Stimulated activated naive CD8-positive, alpha-beta T cell treated with anti-CD3 and anti-CD28 coated beads, Interleukin-15, amount 100 ng/mL, for 72 hours (primary cell): ENCODE measurements around the gene ATOX1.
A peak's percentile ranks its signal among the peaks of the same experiment; 100 is the strongest.
"Not testable (repeated sequence)": the region's sequence is repeated elsewhere in the genome, so short reads cannot be mapped to it uniquely, and the experiment has no call there.

Source experiments
- ATAC-seq: fragments of 150-1000 bp; cut with Tn5 transposase; 2 replicates; pipeline ENCODE4 v1.10.0; 2021; ENCODE audit warnings: mild to moderate bottlenecking, moderate library complexity
- DNase-seq, 2 donors: peaks; one replicate each; pipeline ENCODE4 v3.0.0; 2021 to 2022
- H3K27ac Mint-ChIP-seq, 2 donors: one replicate each; pipeline ENCODE4 v1.8.0; 2022; ENCODE audit warnings: mild to moderate bottlenecking in 2 of 2, mixed read lengths in 2 of 2, moderate library complexity in 2 of 2
- H3K27me3 Mint-ChIP-seq: one replicate; pipeline ENCODE4 v1.8.0; 2022; ENCODE audit warnings: mixed read lengths
- H3K4me1 Mint-ChIP-seq: one replicate; pipeline ENCODE4 v1.8.0; 2022; ENCODE audit warnings: mild to moderate bottlenecking, mixed read lengths
- H3K4me3 Mint-ChIP-seq, 2 donors: one replicate each; pipeline ENCODE4 v1.8.0; 2022; ENCODE audit warnings: mild to moderate bottlenecking in 2 of 2, mixed read lengths in 2 of 2, moderate library complexity in 1 of 2
- H3K9me3 Mint-ChIP-seq, 2 donors: one replicate each; pipeline ENCODE4 v1.8.0; 2022; ENCODE audit warnings: mixed read lengths in 2 of 2

Gene ATOX1

DNA sequence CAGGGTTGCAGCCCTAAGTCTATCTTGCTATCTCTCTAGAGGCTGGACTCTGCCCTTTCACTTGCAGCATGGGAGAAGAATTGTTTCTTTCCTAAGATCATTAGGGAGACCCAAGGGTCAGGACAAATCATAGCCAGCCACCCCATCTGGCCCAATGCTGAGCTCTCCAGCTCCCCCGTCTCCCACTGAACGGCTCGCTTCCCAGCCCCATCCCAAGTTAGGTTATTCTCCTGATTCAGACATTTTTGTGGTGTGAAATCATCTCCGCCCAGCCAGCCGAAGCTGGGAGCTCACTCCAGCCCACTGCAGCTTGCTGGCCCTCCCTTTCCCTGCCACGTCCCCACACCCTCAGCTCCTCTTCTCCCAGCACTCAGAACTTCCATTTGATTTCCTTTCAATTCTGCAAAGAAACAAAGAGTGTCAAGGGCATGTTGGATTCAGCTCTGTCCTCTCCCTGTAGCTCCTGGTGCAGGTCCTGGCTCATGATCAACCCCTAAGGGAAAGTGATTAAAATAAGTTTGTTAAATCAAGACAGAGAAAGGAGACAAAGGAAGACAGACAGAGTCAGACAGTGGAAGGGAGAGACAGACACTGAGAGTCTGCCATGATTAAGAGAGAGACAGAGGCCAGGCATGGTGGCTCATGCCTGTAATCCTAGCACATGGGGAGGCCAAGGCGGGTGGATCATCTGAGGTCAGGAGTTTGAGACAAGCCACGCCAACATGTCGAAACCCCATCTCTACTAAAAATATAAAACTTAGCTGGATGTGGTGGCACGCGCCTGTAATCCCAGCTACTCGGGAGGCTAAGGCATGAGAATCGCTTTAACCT, 59.1 kb downstream of the ATOX1 start:
- Mint-ChIP-seq H3K4me3 (no peak overlapping the region), H3K4me1 (peaks cover 5% of the 10 kb centered on the region), H3K9me3 (no peaks in the 10 kb centered on the region), H3K27me3 (no peaks in the 10 kb centered on the region), H3K27ac (peak overlapping the region in 1 of 2 donors; percentile 55)
- no peak for DNase-seq
- no peak for ATAC-seq

DNA sequence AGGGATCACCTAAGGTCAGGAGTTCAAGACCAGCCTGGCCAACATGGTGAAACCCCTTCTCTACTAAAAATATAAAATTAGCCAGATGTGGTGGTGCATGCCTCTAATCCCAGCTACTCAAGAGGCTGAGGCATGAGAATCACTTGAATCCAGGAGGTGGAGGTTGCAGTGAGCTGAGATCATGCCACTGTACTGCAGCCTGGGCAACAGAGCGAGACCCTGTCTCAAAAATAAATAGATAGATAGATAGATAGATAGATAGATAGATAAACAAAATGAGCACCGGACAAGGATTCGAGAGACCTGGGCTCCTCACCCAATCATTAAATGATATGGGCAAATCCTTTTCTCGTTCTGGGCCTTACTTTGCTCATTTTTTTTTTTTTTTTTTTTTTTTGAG, 60.4 kb downstream of the ATOX1 start:
- H3K27me3 Mint-ChIP-seq, ATAC-seq, H3K27ac Mint-ChIP-seq, DNase-seq, H3K4me1 Mint-ChIP-seq, H3K4me3 Mint-ChIP-seq, H3K9me3 Mint-ChIP-seq: not testable (repeated sequence)

DNA sequence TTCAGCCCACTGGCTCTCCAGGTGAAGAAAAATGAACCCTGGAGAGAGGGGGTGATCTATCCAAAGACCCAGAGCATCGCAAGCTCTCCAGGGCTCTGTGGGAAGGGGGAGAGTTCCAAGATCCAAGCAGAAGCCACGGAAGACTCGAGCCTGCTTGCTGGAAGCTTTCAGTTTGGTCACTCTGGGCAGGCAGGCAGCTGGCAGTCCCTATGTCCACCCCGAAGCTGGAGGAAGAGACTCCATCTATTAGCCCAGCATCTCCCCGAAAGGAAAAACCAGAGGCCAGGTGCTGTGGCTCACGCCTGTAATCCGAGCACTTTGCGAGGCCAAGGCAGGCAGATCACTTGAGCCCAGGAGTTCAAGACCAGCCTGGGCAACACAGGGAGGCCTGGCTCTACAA, 61.0 kb downstream of the ATOX1 start:
- DNase-seq (no peak), ATAC-seq (no peak)
- Mint-ChIP-seq H3K9me3 (no peaks in the 10 kb centered on the region), H3K27ac (no peak overlapping the region), H3K4me1 (peaks cover 5% of the 10 kb centered on the region), H3K27me3 (no peaks in the 10 kb centered on the region), H3K4me3 (no peak overlapping the region)

- peaks cover 5% of the 10 kb centered on the region for H3K4me1 Mint-ChIP-seq
- H3K4me3 Mint-ChIP-seq = no peak overlapping the region
- no peaks in the 10 kb centered on the region for H3K27me3 Mint-ChIP-seq
- DNase-seq (no peak), ATAC-seq (no peak)
- no peaks in the 10 kb centered on the region for H3K9me3 Mint-ChIP-seq
- H3K27ac Mint-ChIP-seq = no peak overlapping the region
Observed at GRCh38 chr5:151696470-151697061, 61.9 kb downstream of the ATOX1 start.

GRCh38 chr5:151695464-151695863, 63.0 kb downstream of the ATOX1 start:
- no peaks in the 10 kb centered on the region for H3K27me3 Mint-ChIP-seq
- no peaks in the 10 kb centered on the region for H3K9me3 Mint-ChIP-seq
- ATAC-seq (no peak), DNase-seq (no peak)
- H3K4me3 Mint-ChIP-seq = no peak overlapping the region
- peaks cover 5% of the 10 kb centered on the region for H3K4me1 Mint-ChIP-seq
- no peak overlapping the region for H3K27ac Mint-ChIP-seq

- H3K4me3 Mint-ChIP-seq = no peak overlapping the region
- ATAC-seq (no peak), DNase-seq (no peak)
- peaks cover 5% of the 10 kb centered on the region for H3K4me1 Mint-ChIP-seq
- H3K27ac Mint-ChIP-seq = no peak overlapping the region
- H3K9me3 Mint-ChIP-seq = no peaks in the 10 kb centered on the region
- H3K27me3 Mint-ChIP-seq = peaks cover 3% of the 10 kb centered on the region
Observed at GRCh38 chr5:151694035-151694485, 64.4 kb downstream of the ATOX1 start.
